Cardiac muscle cell (in vitro differentiated cells and primary cell): Measurements from ENCODE around the gene RBP2. TPM values are rescaled to one million over a fixed set of nuclear protein-coding genes. Genes with fewer than 3 reads are reported as not detected.

ENCODE experiments used
- DNase-seq, 2 donors: peaks; one replicate each; pipeline versions ENCODE4 v3.0.0 to v3.0.0-alpha.2; 2010 to 2017; ENCODE audit warnings: low read depth in 1 of 2, low spot score in 1 of 2
- H3K27ac ChIP-seq: fragments of 200-600 bp; sonication (generic); 2 replicates; pipeline ENCODE4 v1.5.1; 2016
- H3K27me3 ChIP-seq: fragments of 200-600 bp; sonication (generic); 2 replicates; pipeline ENCODE4 v1.6.0; 2016; ENCODE audit warnings: control low read depth
- H3K36me3 ChIP-seq: fragments of 200-600 bp; sonication (generic); 2 replicates; pipeline ENCODE4 v1.5.1; 2016; ENCODE audit warnings: control low read depth
- H3K4me1 ChIP-seq: fragments of 200-600 bp; sonication (generic); 2 replicates; pipeline ENCODE4 v1.8.1; 2017; ENCODE audit warnings: low read depth, mild to moderate bottlenecking, mixed run types
- H3K4me3 ChIP-seq: fragments of 200-600 bp; sonication (generic); 2 replicates; pipeline ENCODE4 v1.5.1; 2016; ENCODE audit warnings: mild to moderate bottlenecking
- H3K9me3 ChIP-seq: fragments of 200-600 bp; sonication (generic); 2 replicates; pipeline ENCODE4 v1.5.1; 2017; ENCODE audit warnings: low read depth, mild to moderate bottlenecking, control low read depth
- CTCF ChIP-seq: IDR thresholded peaks from 2 replicates; pipeline ENCODE4 v1.5.1; 2012; ENCODE audit warnings: low read depth, mild to moderate bottlenecking, low read length
- polyA plus RNA-seq: library from polyadenylated mRNA; unstranded; fragments of >200 nt; fragmentation: Nextera tagmentation; extraction: Ambion mirVana; gene quantifications from 2 replicates; pipeline ENCODE4 v1.2.1, GENCODE V29; 2016
- total RNA-seq: library from RNA; depleted of rRNA; stranded (reverse); fragments of >200 nt; gene quantifications from 2 replicates; pipeline ENCODE4 v1.2.3, GENCODE V29; 2016

RBP2 gene
- total and polyA plus RNA-seq, 2 experiments from 2014 or later = not detected

GRCh38 chr3:139517321-139518065 is 41.2 kb upstream of the RBP2 start:
- Histone ChIP-seq H3K4me3 (no peak overlapping the region), H3K27me3 (no peaks in the 10 kb centered on the region), H3K27ac (no peak overlapping the region), H3K4me1 (no peaks in the 10 kb centered on the region), H3K36me3 (no peaks in the 10 kb centered on the region), H3K9me3 (no peaks in the 10 kb centered on the region)
- no peak for TF ChIP-seq CTCF
- DNase-seq = no peak

GRCh38 chr3:139514741-139515140 is 38.4 kb upstream of the RBP2 start:
- Histone ChIP-seq H3K9me3 (no peaks in the 10 kb centered on the region), H3K4me3 (no peak overlapping the region)
- no peak for TF ChIP-seq CTCF

GRCh38 chr3:139509631-139510030 is 33.3 kb upstream of the RBP2 start:
- no peak for TF ChIP-seq CTCF
- H3K27ac ChIP-seq = no peak overlapping the region

More at GRCh38 chr3:139514741-139515140, 38.4 kb upstream of the RBP2 start:
- no peak overlapping the region for H3K27ac ChIP-seq
- no peaks in the 10 kb centered on the region for H3K4me1 ChIP-seq
- no peaks in the 10 kb centered on the region for H3K27me3 ChIP-seq
- DNase-seq = no peak
- H3K36me3 ChIP-seq = no peaks in the 10 kb centered on the region

GRCh38 chr3:139506766-139507165 is 30.4 kb upstream of the RBP2 start:
- no peaks in the 10 kb centered on the region for H3K9me3 ChIP-seq
- H3K27me3 ChIP-seq = no peaks in the 10 kb centered on the region
- H3K4me1 ChIP-seq = no peaks in the 10 kb centered on the region
- no peak overlapping the region for H3K4me3 ChIP-seq
- no peak for DNase-seq
- H3K27ac ChIP-seq = no peak overlapping the region
- no peaks in the 10 kb centered on the region for H3K36me3 ChIP-seq
- no peak for TF ChIP-seq CTCF

More at GRCh38 chr3:139509631-139510030, 33.3 kb upstream of the RBP2 start:
- Histone ChIP-seq H3K36me3 (no peaks in the 10 kb centered on the region), H3K4me1 (no peaks in the 10 kb centered on the region), H3K27me3 (no peaks in the 10 kb centered on the region), H3K9me3 (no peaks in the 10 kb centered on the region), H3K4me3 (no peak overlapping the region)
- DNase-seq = no peak

GRCh38 chr3:139505829-139506386 is 29.6 kb upstream of the RBP2 start:
- DNase-seq = no peak
- H3K4me3 ChIP-seq = no peak overlapping the region
- TF ChIP-seq CTCF = no peak
- no peaks in the 10 kb centered on the region for H3K36me3 ChIP-seq
- no peak overlapping the region for H3K27ac ChIP-seq
- H3K4me1 ChIP-seq = no peaks in the 10 kb centered on the region
- no peaks in the 10 kb centered on the region for H3K9me3 ChIP-seq
- H3K27me3 ChIP-seq = no peaks in the 10 kb centered on the region
